Measurements from ENCODE around the gene AGBL1. TPM values are rescaled to one million over a fixed set of nuclear protein-coding genes. Genes with fewer than 3 reads are reported as not detected.

AGBL1 gene
- total and polyA plus RNA-seq, 2 donors (not counting 1 experiment from before 2014, with no cell fraction given): not detected

DNA sequence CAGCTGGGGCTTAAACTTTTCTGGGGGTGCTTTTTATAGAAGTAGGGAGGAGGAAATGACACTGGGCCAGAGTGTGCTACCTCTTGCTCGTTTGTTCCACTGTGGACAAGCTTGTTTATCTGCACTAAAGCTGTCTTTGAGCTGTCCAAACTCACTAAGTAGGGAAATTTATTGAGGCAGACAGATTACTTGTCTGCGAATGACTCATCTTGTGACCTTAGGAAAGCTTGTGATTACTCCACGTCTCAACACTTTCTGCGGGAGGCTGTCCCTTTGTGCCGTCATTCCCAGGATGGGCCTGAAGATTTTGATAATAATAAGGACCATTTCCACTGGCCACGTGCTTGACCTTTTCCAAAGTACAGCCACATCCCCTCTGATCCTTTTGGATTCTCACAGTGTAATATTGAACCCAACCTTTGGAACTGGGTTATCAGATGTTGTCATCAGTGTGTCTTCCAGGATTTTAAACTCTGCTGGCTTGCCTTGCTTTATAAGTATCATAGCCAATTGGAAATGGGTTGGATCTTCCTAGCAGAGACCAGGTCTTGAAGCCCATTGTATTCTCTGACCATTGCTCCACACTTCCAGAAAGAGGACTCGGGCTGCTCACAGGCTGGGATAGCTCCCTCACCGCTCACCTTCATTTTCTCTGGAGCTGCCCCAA is 84.7 kb downstream of the AGBL1 start:
- no peak overlapping the region for H3K4me3 ChIP-seq (ENCODE audit: control extremely low read depth in 1 of 5, extremely low read depth in 1 of 5, insufficient read depth in 1 of 5, low read depth in 2 of 5, low read length in 4 of 5)
- no peaks in the 10 kb centered on the region for H3K36me3 ChIP-seq (replicated peaks in 1 of 2; ENCODE audit: control extremely low read depth in 1 of 2, control insufficient read depth in 1 of 2, extremely low read depth in 1 of 2, insufficient read depth in 2 of 2, low read length in 1 of 2)
- peaks cover 4% of the 10 kb centered on the region for H3K27me3 Mint-ChIP-seq
- no peak for TF ChIP-seq EZH2 (IDR thresholded peaks at IDR 0.05; ENCODE audit: borderline replicate concordance, insufficient read depth, low read depth, low read length, poor library complexity, severe bottlenecking)
- TF ChIP-seq, protein P1, sequence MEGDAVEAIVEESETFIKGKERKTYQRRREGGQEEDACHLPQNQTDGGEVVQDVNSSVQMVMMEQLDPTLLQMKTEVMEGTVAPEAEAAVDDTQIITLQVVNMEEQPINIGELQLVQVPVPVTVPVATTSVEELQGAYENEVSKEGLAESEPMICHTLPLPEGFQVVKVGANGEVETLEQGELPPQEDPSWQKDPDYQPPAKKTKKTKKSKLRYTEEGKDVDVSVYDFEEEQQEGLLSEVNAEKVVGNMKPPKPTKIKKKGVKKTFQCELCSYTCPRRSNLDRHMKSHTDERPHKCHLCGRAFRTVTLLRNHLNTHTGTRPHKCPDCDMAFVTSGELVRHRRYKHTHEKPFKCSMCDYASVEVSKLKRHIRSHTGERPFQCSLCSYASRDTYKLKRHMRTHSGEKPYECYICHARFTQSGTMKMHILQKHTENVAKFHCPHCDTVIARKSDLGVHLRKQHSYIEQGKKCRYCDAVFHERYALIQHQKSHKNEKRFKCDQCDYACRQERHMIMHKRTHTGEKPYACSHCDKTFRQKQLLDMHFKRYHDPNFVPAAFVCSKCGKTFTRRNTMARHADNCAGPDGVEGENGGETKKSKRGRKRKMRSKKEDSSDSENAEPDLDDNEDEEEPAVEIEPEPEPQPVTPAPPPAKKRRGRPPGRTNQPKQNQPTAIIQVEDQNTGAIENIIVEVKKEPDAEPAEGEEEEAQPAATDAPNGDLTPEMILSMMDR (IDR thresholded peaks at IDR 0.05): no peak
- no peaks in the 10 kb centered on the region for H3K27me3 ChIP-seq (replicated peaks in 1 of 4; ENCODE audit: control extremely low read depth in 1 of 4, control insufficient read depth in 3 of 4, insufficient read depth in 4 of 4, low read length in 3 of 4)
- no peak for DNase-seq
- H3K79me2 ChIP-seq (ENCODE audit: control insufficient read depth, insufficient read depth, low read length): no peaks in the 10 kb centered on the region
- intact Hi-C loops (cut with micrococcal nuclease): no loop called here
- no peak overlapping the region for H3K27ac Mint-ChIP-seq
- H3K9me3 ChIP-seq (ENCODE audit: control extremely low read depth in 1 of 3, control insufficient read depth in 2 of 3, insufficient read depth in 1 of 3, low read length in 2 of 3): no peaks in the 10 kb centered on the region
- ChIA-PET CTCF (no interaction called here), POLR2A (no interaction called here)
- H3K4me1 ChIP-seq (ENCODE audit: control insufficient read depth in 2 of 2, insufficient read depth in 2 of 2, low read length in 2 of 2): no peaks in the 10 kb centered on the region
- no peak overlapping the region for H2AFZ ChIP-seq (ENCODE audit: insufficient read depth, low read depth, low read length, poor library complexity, severe bottlenecking)
- H3K9ac ChIP-seq (ENCODE audit: low read length): no peak overlapping the region
- H3K4me2 ChIP-seq (replicated peaks; ENCODE audit: low read depth, low read length, poor library complexity, severe bottlenecking): no peak overlapping the region
- H3K4me1 Mint-ChIP-seq: no peaks in the 10 kb centered on the region
- no peaks in the 10 kb centered on the region for H3K9me3 Mint-ChIP-seq (ENCODE audit: insufficient read depth)
- H4K20me1 ChIP-seq (ENCODE audit: control insufficient read depth, insufficient read depth, low read length, poor library complexity, severe bottlenecking): no peaks in the 10 kb centered on the region
- ATAC-seq (ENCODE audit: low read depth): no peak
- H3K27ac ChIP-seq (ENCODE audit: low read length in 2 of 2): no peak overlapping the region
- H3K4me3 Mint-ChIP-seq: no peak overlapping the region
- 52% methylated on average over 3 of the region's 8 CpGs for WGBS (ENCODE audit: insufficient coverage)

DNA sequence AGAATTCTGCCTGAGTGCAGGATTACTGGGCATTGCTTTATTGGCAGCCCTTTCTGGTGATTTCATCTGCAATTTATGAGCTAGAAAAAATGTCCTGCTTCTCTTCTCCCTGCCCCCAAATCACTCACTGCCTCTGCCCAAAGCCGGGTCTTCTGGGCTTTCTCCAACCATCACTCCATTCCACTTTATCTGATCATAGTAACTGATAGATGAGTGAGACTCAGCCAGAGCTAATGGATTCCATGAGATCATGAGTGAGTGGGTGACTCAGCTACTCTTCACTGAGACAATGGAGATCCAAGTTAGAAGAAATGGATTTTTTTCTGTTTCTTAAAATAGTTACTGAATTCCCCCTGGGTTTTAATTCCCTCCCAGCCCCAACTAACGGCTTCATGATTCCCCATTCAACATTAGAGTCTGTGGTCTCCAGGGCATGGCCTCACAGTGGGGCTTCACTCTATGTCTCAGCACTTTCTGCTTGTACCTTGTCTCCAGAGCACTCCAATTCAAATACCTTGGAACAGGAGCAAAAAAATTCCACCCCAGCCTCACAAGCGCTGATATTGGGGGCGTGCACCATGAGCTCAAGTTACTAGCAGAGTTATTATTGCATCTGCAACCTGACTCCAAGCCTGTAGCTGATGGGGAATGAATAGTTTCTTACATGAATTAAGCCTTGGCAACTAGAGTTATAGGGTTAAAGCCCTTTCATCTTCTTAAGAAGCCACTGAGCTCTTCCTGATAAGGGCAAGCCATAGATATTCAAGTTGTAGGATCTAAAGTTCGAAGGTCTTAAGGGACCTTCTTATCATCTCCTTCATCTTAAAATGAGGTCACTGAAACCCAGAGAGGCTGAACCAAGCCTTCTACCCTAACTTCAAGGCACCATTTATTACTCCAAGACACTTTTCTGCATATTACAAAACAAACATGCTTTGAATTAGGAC is 85.9 kb downstream of the AGBL1 start:
- Histone ChIP-seq H4K20me1 (ENCODE audit: control insufficient read depth, insufficient read depth, low read length, poor library complexity, severe bottlenecking) (no peaks in the 10 kb centered on the region), H3K36me3 (replicated peaks in 1 of 2; ENCODE audit: control extremely low read depth in 1 of 2, control insufficient read depth in 1 of 2, extremely low read depth in 1 of 2, insufficient read depth in 2 of 2, low read length in 1 of 2) (no peaks in the 10 kb centered on the region), H3K79me2 (ENCODE audit: control insufficient read depth, insufficient read depth, low read length) (no peaks in the 10 kb centered on the region), H3K27me3 (replicated peaks in 1 of 4; ENCODE audit: control extremely low read depth in 1 of 4, control insufficient read depth in 3 of 4, insufficient read depth in 4 of 4, low read length in 3 of 4) (no peaks in the 10 kb centered on the region), H2AFZ (ENCODE audit: insufficient read depth, low read depth, low read length, poor library complexity, severe bottlenecking) (no peak overlapping the region), H3K4me1 (ENCODE audit: control insufficient read depth in 2 of 2, insufficient read depth in 2 of 2, low read length in 2 of 2) (no peaks in the 10 kb centered on the region), H3K9me3 (ENCODE audit: control extremely low read depth in 1 of 3, control insufficient read depth in 2 of 3, insufficient read depth in 1 of 3, low read length in 2 of 3) (no peaks in the 10 kb centered on the region), H3K4me2 (replicated peaks; ENCODE audit: low read depth, low read length, poor library complexity, severe bottlenecking) (no peak overlapping the region), H3K9ac (ENCODE audit: low read length) (no peak overlapping the region), H3K27ac (ENCODE audit: low read length in 2 of 2) (no peak overlapping the region), H3K4me3 (ENCODE audit: control extremely low read depth in 1 of 5, extremely low read depth in 1 of 5, insufficient read depth in 1 of 5, low read depth in 2 of 5, low read length in 4 of 5) (no peak overlapping the region)
- intact Hi-C loops (cut with micrococcal nuclease): no loop called here
- no CpG with 5 or more reads among the region's 5 CpGs for WGBS (ENCODE audit: insufficient coverage)
- no peak for ATAC-seq (ENCODE audit: low read depth)
- no peak for DNase-seq
- no peak for TF ChIP-seq EZH2 (IDR thresholded peaks at IDR 0.05; ENCODE audit: borderline replicate concordance, insufficient read depth, low read depth, low read length, poor library complexity, severe bottlenecking)
- TF ChIP-seq, protein P1 (IDR thresholded peaks at IDR 0.05): no peak
- Mint-ChIP-seq H3K27ac (no peak overlapping the region), H3K9me3 (ENCODE audit: insufficient read depth) (no peaks in the 10 kb centered on the region), H3K4me1 (no peaks in the 10 kb centered on the region), H3K27me3 (peaks cover 4% of the 10 kb centered on the region), H3K4me3 (no peak overlapping the region)
- POLR2A ChIA-PET: no interaction called here
- CTCF ChIA-PET: no interaction called here

Measured in B cell (primary cell).